Measurements from ENCODE around the gene VEGFA.

GRCh38 chr6:43814865-43815264 lies 44.9 kb downstream of the VEGFA start:
- TF ChIP-seq POLR2A (IDR thresholded peaks at IDR 0.05; ENCODE audit: low read depth, low read length) (no peak), POLR2AphosphoS5 (IDR thresholded peaks at IDR 0.05; ENCODE audit: low read depth, low read length) (no peak), TAF1 (IDR thresholded peaks at IDR 0.05; ENCODE audit: borderline replicate concordance, low read depth, low read length) (no peak)
